ENCODE measurements around the gene UBE2G1. TPM values are rescaled to one million over a fixed set of nuclear protein-coding genes. Genes with fewer than 3 reads are reported as not detected.

UBE2G1 gene
- total and polyA plus RNA-seq, 9 of the 15 experiments (the other 6 are each of a cell fraction or from before 2014, with no cell fraction given): 10.1 to 65.9 (median 29.7) TPM

DNA sequence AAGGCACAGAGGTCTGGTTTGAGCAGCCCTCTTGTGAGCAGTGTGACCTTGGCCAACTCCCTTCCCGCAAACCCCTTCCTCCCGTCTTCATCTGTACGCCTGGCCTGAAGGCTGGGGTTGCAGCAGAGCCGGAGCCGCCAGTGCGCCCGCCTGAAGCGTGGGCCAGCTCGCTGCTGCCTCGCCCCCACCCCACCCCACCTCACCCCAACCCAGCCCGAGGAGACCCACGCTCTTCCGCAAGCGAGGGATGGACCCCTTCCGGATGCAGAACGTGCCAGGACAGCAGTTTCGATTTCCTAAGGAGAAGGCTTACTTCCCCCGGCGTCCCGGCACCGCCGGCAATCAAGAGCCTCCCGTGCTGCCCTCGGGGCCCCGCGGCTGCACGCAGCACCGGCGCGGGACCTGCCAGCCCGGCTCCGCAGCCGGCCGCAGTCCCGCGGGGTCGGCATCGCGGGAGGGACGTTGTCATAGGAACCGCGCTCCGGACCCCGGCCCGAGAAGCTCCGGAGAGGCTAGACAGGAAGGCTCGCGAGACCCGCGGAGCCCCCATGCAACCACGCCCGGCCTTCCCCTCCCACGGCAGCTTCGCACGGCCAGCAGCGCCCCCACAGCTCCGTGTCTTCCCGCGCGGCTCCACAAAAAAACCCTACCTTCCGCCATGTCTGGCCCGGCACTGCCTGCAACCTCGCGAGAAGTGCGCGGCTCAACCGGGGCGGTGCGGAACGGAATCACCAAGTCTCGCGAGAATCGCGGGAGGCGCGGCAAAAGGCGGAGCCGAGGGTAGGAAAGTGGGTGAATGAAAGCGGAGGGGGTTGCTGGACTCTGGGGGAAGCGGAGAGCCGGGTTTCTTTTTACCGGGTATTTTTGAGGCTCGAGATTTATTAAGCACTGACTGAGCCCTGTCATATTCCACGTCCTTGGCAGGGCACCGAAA lies 102.9 kb downstream of the UBE2G1 start, which contains the start of gene ANKFY1 (continued):
- TF ChIP-seq, protein P1, sequence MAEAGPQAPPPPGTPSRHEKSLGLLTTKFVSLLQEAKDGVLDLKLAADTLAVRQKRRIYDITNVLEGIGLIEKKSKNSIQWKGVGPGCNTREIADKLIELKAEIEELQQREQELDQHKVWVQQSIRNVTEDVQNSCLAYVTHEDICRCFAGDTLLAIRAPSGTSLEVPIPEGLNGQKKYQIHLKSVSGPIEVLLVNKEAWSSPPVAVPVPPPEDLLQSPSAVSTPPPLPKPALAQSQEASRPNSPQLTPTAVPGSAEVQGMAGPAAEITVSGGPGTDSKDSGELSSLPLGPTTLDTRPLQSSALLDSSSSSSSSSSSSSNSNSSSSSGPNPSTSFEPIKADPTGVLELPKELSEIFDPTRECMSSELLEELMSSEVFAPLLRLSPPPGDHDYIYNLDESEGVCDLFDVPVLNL (CRISPR knock-in tag; IDR thresholded peaks at IDR 0.05; ENCODE audit: low read depth): no peak
- TF ChIP-seq PHB2 (IDR thresholded peaks at IDR 0.05; ENCODE audit: low read depth): no peak
- TF ChIP-seq ZNF586 (CRISPR knock-in tag; conservative IDR thresholded peaks at IDR 0.05): no peak
- no peak for TF ChIP-seq RBM17 (IDR thresholded peaks at IDR 0.05; ENCODE audit: borderline replicate concordance, low read depth, low read length)
- no peak for TF ChIP-seq ZNF146 (CRISPR knock-in tag; IDR thresholded peaks at IDR 0.05; ENCODE audit: unreplicated experiment)
- TF ChIP-seq, protein P2, sequence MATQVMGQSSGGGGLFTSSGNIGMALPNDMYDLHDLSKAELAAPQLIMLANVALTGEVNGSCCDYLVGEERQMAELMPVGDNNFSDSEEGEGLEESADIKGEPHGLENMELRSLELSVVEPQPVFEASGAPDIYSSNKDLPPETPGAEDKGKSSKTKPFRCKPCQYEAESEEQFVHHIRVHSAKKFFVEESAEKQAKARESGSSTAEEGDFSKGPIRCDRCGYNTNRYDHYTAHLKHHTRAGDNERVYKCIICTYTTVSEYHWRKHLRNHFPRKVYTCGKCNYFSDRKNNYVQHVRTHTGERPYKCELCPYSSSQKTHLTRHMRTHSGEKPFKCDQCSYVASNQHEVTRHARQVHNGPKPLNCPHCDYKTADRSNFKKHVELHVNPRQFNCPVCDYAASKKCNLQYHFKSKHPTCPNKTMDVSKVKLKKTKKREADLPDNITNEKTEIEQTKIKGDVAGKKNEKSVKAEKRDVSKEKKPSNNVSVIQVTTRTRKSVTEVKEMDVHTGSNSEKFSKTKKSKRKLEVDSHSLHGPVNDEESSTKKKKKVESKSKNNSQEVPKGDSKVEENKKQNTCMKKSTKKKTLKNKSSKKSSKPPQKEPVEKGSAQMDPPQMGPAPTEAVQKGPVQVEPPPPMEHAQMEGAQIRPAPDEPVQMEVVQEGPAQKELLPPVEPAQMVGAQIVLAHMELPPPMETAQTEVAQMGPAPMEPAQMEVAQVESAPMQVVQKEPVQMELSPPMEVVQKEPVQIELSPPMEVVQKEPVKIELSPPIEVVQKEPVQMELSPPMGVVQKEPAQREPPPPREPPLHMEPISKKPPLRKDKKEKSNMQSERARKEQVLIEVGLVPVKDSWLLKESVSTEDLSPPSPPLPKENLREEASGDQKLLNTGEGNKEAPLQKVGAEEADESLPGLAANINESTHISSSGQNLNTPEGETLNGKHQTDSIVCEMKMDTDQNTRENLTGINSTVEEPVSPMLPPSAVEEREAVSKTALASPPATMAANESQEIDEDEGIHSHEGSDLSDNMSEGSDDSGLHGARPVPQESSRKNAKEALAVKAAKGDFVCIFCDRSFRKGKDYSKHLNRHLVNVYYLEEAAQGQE (IDR thresholded peaks at IDR 0.05; ENCODE audit: borderline replicate concordance): no peak
- TF ChIP-seq, protein P2 (CRISPR knock-in tag; IDR thresholded peaks at IDR 0.05; ENCODE audit: low read depth): no peak
- no peak for TF ChIP-seq HIVEP1 (CRISPR knock-in tag; IDR thresholded peaks at IDR 0.05)
- TF ChIP-seq, protein P3, sequence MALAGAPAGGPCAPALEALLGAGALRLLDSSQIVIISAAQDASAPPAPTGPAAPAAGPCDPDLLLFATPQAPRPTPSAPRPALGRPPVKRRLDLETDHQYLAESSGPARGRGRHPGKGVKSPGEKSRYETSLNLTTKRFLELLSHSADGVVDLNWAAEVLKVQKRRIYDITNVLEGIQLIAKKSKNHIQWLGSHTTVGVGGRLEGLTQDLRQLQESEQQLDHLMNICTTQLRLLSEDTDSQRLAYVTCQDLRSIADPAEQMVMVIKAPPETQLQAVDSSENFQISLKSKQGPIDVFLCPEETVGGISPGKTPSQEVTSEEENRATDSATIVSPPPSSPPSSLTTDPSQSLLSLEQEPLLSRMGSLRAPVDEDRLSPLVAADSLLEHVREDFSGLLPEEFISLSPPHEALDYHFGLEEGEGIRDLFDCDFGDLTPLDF (CRISPR knock-in tag; IDR thresholded peaks at IDR 0.05): no peak
- TF ChIP-seq STAT5A (IDR thresholded peaks at IDR 0.05; ENCODE audit: borderline replicate concordance, low read length): no peak
- no peak for TF ChIP-seq MCM5 (IDR thresholded peaks at IDR 0.05; ENCODE audit: low read depth)
- TF ChIP-seq SUPT5H (IDR thresholded peaks at IDR 0.05): peak; percentile 85

Data from K562 (cell line).